Left renal cortex interstitium (tissue), 4 donors: ENCODE results near the gene PLCB1. TPM values are rescaled to one million over a fixed set of nuclear protein-coding genes. Genes with fewer than 3 reads are reported as not detected.
"Not testable (repeated sequence)": the region's sequence is repeated elsewhere in the genome, so short reads cannot be mapped to it uniquely, and the experiment has no call there.

ENCODE experiments used
- DNase-seq, 4 donors: peaks; one replicate each; pipeline ENCODE4 v3.0.0-alpha.2; 2013; ENCODE audit warnings: low read depth in 4 of 4, low spot score in 2 of 4, missing footprints in 1 of 4
- polyA plus RNA-seq, 4 donors: library from polyadenylated mRNA; unstranded; fragments of 120-200 nt; gene quantifications; one replicate each; pipeline ENCODE4 v1.2.1, GENCODE V29; 2013; ENCODE audit not compliant: insufficient read length in 4 of 4

Gene PLCB1
- polyA plus RNA-seq: 10 to 100 TPM; 35.5 to 66.8 (median 41.4) TPM

- peak; percentile 70 to 78 (median 76) for DNase-seq
These were observed at the start of gene PLCB1 for GRCh38 chr20:8131598-8132483. Gene PLCB1, plus strand, starts transcription at chr20:8132266. Its CDS starts 386 bp downstream, at chr20:8132652.

GRCh38 chr20:8082989-8083388 is 49.1 kb upstream of the PLCB1 start:
- no peak for DNase-seq

- no peak for DNase-seq
These were observed 42.4 kb upstream of the PLCB1 start for GRCh38 chr20:8089668-8090067.

- no peak for DNase-seq
These were observed 37.6 kb upstream of the PLCB1 start for GRCh38 chr20:8094415-8094818.

- no peak for DNase-seq
These were observed 37.2 kb upstream of the PLCB1 start for GRCh38 chr20:8094850-8095249.

- DNase-seq: no peak
These were observed 36.2 kb upstream of the PLCB1 start for GRCh38 chr20:8095648-8096572.

GRCh38 chr20:8097307-8097706 is 34.8 kb upstream of the PLCB1 start:
- no peak for DNase-seq

GRCh38 chr20:8104252-8104651 is 27.8 kb upstream of the PLCB1 start:
- DNase-seq: no peak

GRCh38 chr20:8114612-8115011 is 17.5 kb upstream of the PLCB1 start:
- not testable (repeated sequence) for DNase-seq

- no peak for DNase-seq
These were observed 16.6 kb upstream of the PLCB1 start for GRCh38 chr20:8115436-8115835.

GRCh38 chr20:8116067-8116811 is 15.8 kb upstream of the PLCB1 start:
- DNase-seq: no peak

GRCh38 chr20:8117636-8118035 is 14.4 kb upstream of the PLCB1 start:
- DNase-seq: no peak

GRCh38 chr20:8118039-8118438 is 14.0 kb upstream of the PLCB1 start:
- no peak for DNase-seq

- DNase-seq: no peak
These were observed 13.3 kb upstream of the PLCB1 start for GRCh38 chr20:8118760-8119159.

GRCh38 chr20:8121666-8122065 is 10.4 kb upstream of the PLCB1 start:
- no peak for DNase-seq

- no peak for DNase-seq
These were observed 7.4 kb upstream of the PLCB1 start for GRCh38 chr20:8124639-8125038.

GRCh38 chr20:8126181-8126580 is 5.9 kb upstream of the PLCB1 start:
- no peak for DNase-seq

- no peak for DNase-seq
These were observed 5.2 kb upstream of the PLCB1 start for GRCh38 chr20:8126841-8127378.

- DNase-seq: no peak
These were observed 4.4 kb upstream of the PLCB1 start for GRCh38 chr20:8127553-8128255.
